HepG2 (cell line): ENCODE data around the gene SAMD4B.

Experiments
- ATF7 ChIP-seq, 2 experiments: fragments of 450-650 bp in 1 of 2; sonication (generic) in 1 of 2; formaldehyde crosslinking in 1 of 2; IDR thresholded peaks; 2 replicates each; pipeline versions ENCODE4 v1.4.0 to v1.6.1; 2016 to 2020; ENCODE audit warnings: antibody characterized with exemption in 1 of 2, mild to moderate bottlenecking in 1 of 2, missing genetic modification reagents in 1 of 2
- CCAR2 ChIP-seq: fragments of 200-400 bp; formaldehyde crosslinking; optimal IDR thresholded peaks from 2 replicates; pipeline ENCODE3; 2018; ENCODE audit warnings: low read depth, mild to moderate bottlenecking, low read length, moderate library complexity
- ELF1 ChIP-seq: sonication (generic); formaldehyde crosslinking; IDR thresholded peaks from 2 replicates; pipeline ENCODE4 v1.4.0; 2020; ENCODE audit warnings: missing genetic modification reagents
- ETV6 ChIP-seq: sonication (generic); formaldehyde crosslinking; conservative IDR thresholded peaks from 2 replicates; pipeline ENCODE4 v1.4.0; 2020; ENCODE audit warnings: missing genetic modification reagents
- HOXA7 ChIP-seq: sonication (generic); formaldehyde crosslinking; IDR thresholded peaks from 2 replicates; pipeline ENCODE4 v1.8.1; 2022; ENCODE audit warnings: mild to moderate bottlenecking, missing genetic modification reagents, moderate library complexity
- MIER3 ChIP-seq: IDR thresholded peaks from 2 replicates; pipeline ENCODE4 v1.6.1; 2016; ENCODE audit warnings: missing compliant biosample characterization, borderline replicate concordance
- POLR2A ChIP-seq, 2 experiments: IDR thresholded peaks; 2 replicates each; pipeline ENCODE4 v1.6.1; 2011; ENCODE audit warnings: low read depth in 2 of 2, low read length in 2 of 2, mild to moderate bottlenecking in 1 of 2, moderate library complexity in 1 of 2; ENCODE audit not compliant: insufficient read depth in 1 of 2
- TCF7L2 ChIP-seq: IDR thresholded peaks from 2 replicates; pipeline ENCODE4 v1.6.1; 2011; ENCODE audit warnings: mild to moderate bottlenecking, low read depth, low read length, moderate library complexity
- TRIM24 ChIP-seq: sonication (generic); formaldehyde crosslinking; IDR thresholded peaks from 2 replicates; pipeline ENCODE4 v1.8.0; 2022; ENCODE audit warnings: mild to moderate bottlenecking, missing genetic modification reagents
- XRCC5 ChIP-seq: fragments of 200-400 bp; formaldehyde crosslinking; optimal IDR thresholded peaks from 2 replicates; pipeline ENCODE3; 2017; ENCODE audit warnings: mild to moderate bottlenecking, low read length
- ZNF660 ChIP-seq: sonication (generic); formaldehyde crosslinking; IDR thresholded peaks from 2 replicates; pipeline ENCODE4 v1.5.1; 2020; ENCODE audit warnings: mild to moderate bottlenecking, low read depth, missing genetic modification reagents, borderline replicate concordance
- ZZZ3 ChIP-seq: sonication (generic); formaldehyde crosslinking; IDR thresholded peaks from 2 replicates; pipeline ENCODE4 v1.4.0; 2020; ENCODE audit warnings: missing genetic modification reagents, mild to moderate bottlenecking, borderline replicate concordance
- TF ChIP-seq, protein P1 (sequence below): sonication (generic); formaldehyde crosslinking; IDR thresholded peaks from 2 replicates; pipeline ENCODE4 v1.5.0; 2020; ENCODE audit warnings: mild to moderate bottlenecking, missing genetic modification reagents, moderate library complexity
- TF ChIP-seq, protein P2 (sequence below): sonication (generic); formaldehyde crosslinking; IDR thresholded peaks from 2 replicates; pipeline ENCODE4 v1.4.0; 2020; ENCODE audit warnings: missing genetic modification reagents, mild to moderate bottlenecking, borderline replicate concordance

- TF ChIP-seq HOXA7 (CRISPR knock-in tag) (no peak), TCF7L2 (no peak), ZNF660 (CRISPR knock-in tag) (no peak), ELF1 (CRISPR knock-in tag) (no peak), TRIM24 (CRISPR knock-in tag) (no peak), XRCC5 (no peak), ATF7 (IDR thresholded peaks at IDR 0.05) (no peak), ATF7 (CRISPR knock-in tag; IDR thresholded peaks at IDR 0.05) (no peak), POLR2A (IDR thresholded peaks at IDR 0.05; ENCODE audit: insufficient read depth in 1 of 2, low read depth in 2 of 2, low read length in 2 of 2) (no peak), MIER3 (CRISPR knock-in tag) (no peak), ETV6 (CRISPR knock-in tag) (no peak), ZZZ3 (CRISPR knock-in tag) (no peak), CCAR2 (no peak)
- TF ChIP-seq, protein P1, sequence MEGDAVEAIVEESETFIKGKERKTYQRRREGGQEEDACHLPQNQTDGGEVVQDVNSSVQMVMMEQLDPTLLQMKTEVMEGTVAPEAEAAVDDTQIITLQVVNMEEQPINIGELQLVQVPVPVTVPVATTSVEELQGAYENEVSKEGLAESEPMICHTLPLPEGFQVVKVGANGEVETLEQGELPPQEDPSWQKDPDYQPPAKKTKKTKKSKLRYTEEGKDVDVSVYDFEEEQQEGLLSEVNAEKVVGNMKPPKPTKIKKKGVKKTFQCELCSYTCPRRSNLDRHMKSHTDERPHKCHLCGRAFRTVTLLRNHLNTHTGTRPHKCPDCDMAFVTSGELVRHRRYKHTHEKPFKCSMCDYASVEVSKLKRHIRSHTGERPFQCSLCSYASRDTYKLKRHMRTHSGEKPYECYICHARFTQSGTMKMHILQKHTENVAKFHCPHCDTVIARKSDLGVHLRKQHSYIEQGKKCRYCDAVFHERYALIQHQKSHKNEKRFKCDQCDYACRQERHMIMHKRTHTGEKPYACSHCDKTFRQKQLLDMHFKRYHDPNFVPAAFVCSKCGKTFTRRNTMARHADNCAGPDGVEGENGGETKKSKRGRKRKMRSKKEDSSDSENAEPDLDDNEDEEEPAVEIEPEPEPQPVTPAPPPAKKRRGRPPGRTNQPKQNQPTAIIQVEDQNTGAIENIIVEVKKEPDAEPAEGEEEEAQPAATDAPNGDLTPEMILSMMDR (CRISPR knock-in tag) = no peak
- TF ChIP-seq, protein P2, sequence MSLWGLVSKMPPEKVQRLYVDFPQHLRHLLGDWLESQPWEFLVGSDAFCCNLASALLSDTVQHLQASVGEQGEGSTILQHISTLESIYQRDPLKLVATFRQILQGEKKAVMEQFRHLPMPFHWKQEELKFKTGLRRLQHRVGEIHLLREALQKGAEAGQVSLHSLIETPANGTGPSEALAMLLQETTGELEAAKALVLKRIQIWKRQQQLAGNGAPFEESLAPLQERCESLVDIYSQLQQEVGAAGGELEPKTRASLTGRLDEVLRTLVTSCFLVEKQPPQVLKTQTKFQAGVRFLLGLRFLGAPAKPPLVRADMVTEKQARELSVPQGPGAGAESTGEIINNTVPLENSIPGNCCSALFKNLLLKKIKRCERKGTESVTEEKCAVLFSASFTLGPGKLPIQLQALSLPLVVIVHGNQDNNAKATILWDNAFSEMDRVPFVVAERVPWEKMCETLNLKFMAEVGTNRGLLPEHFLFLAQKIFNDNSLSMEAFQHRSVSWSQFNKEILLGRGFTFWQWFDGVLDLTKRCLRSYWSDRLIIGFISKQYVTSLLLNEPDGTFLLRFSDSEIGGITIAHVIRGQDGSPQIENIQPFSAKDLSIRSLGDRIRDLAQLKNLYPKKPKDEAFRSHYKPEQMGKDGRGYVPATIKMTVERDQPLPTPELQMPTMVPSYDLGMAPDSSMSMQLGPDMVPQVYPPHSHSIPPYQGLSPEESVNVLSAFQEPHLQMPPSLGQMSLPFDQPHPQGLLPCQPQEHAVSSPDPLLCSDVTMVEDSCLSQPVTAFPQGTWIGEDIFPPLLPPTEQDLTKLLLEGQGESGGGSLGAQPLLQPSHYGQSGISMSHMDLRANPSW (CRISPR knock-in tag) = no peak
Measured at GRCh38 chr19:39297931-39298634, 44.1 kb upstream of the SAMD4B start.
